ENCODE measurements around the gene MAPK8.

Gene MAPK8

DNA sequence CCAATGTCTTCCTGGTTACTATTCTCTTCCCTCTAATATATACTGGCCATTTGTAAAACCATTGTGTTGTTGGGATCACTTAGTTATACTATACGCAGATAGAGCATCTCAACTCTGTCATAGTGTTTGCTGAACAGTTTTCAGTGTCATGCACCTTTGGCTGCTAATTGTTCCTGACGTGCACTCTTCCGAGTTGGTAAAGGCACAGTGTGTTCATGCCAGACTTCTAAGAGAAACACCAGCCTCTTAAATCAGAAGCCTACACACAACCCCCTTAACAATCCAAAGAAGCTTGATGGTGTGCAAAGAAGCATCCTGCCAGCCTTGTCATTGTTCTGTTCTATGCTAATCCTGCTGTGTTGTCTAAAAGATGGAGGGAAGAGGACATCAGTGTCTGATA lies 131.1 kb downstream of the MAPK8 start:
- H4K20me1 ChIP-seq = no peaks in the 10 kb centered on the region
- H3K27me3 ChIP-seq = no peaks in the 10 kb centered on the region
- peaks cover 0 to 8% (median 0%) of the 10 kb centered on the region in 10 experiments; a peak in 4 of 20 replicates for H3K4me1 ChIP-seq
- no peak for TF ChIP-seq Cebpa-rat (IDR thresholded peaks at IDR 0.05)
- no peak overlapping the region for H3K4me2 ChIP-seq
- peaks cover 6 to 55% (median 30%) of the 10 kb centered on the region in 11 experiments; a peak in 20 of 22 replicates for H3K36me3 ChIP-seq
- H3K9ac ChIP-seq = no peak overlapping the region
- no peak overlapping the region for H3K4me3 ChIP-seq
- H3K27ac ChIP-seq = no peak overlapping the region
- H3K9me3 ChIP-seq (replicated peaks in 1 of 11) = no peaks in the 10 kb centered on the region

DNA sequence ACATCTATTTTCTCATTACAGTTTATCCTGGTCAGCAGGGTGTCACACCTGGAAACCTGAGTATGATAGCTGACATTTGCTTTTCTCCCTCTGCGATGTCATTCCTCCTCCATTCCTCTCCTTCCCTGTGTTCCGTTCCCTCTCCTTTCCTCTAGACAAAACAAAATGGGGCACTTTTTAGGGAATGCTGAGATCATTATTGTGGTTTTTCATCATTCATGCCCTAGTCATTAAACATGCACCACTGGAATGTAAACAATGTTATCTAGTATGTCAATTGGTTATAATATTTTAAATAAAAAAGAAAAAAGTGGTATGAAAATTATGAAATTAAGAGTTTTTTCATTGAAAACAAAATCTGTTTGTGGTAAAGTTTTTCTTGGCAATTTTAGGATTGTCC lies 132.6 kb downstream of the MAPK8 start:
- Histone ChIP-seq H4K20me1 (0 out of 22 replicates have a peak, but pooled peaks cover 0 to under 1% (median 0%) of the 10 kb centered on the region in 11 experiments), H3K9me3 (replicated peaks in 1 of 11) (no peaks in the 10 kb centered on the region), H3K9ac (no peak overlapping the region), H3K36me3 (peaks cover 6 to 40% (median 25%) of the 10 kb centered on the region in 11 experiments; a peak in 17 of 22 replicates), H3K27ac (no peak overlapping the region), H3K4me2 (no peak overlapping the region), H3K4me3 (no peak overlapping the region), H3K27me3 (no peaks in the 10 kb centered on the region), H3K4me1 (peaks cover 0 to 8% (median 0%) of the 10 kb centered on the region in 10 experiments; a peak in 4 of 20 replicates)
- no peak for TF ChIP-seq Cebpa-rat (IDR thresholded peaks at IDR 0.05)

DNA sequence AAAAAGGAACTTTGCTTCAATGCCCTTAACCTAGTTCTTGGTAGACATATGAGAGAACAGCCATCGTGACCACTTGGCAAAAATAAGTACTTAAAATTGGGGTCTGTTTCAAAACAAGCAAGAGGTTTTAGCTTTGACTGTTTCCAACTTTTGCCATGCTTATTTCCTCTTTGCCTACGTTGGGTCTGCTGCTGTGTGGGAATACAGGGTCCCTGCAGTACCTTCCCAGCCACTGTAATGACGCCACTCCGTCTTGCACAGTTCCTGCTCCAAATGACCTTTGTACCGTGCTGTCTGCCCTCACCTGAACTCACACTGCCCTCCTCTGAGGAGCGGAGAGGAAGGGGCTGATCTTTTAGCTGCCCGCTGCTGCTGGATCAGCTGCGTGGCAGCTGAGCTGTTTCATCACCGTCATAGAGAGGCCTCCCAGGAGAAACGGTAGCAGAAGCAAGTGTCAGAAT lies 133.1 kb downstream of the MAPK8 start:
- H3K36me3 ChIP-seq = peaks cover 6 to 34% (median 21%) of the 10 kb centered on the region in 11 experiments; a peak in 17 of 22 replicates
- H3K27me3 ChIP-seq = no peaks in the 10 kb centered on the region
- H3K9me3 ChIP-seq (replicated peaks in 1 of 11) = no peaks in the 10 kb centered on the region
- H3K4me2 ChIP-seq = peak overlapping the region in 1 of 11 experiments; percentile 3; a peak in 1 of 22 replicates
- H3K4me3 ChIP-seq = no peak overlapping the region
- no peak overlapping the region for H3K27ac ChIP-seq
- no peak overlapping the region for H3K9ac ChIP-seq
- peaks cover 0 to 4% (median 0%) of the 10 kb centered on the region in 11 experiments; a peak in 1 of 22 replicates for H4K20me1 ChIP-seq
- peaks cover 0 to 8% (median 0%) of the 10 kb centered on the region in 10 experiments; a peak in 4 of 20 replicates for H3K4me1 ChIP-seq
- no peak for TF ChIP-seq Cebpa-rat (IDR thresholded peaks at IDR 0.05)

DNA sequence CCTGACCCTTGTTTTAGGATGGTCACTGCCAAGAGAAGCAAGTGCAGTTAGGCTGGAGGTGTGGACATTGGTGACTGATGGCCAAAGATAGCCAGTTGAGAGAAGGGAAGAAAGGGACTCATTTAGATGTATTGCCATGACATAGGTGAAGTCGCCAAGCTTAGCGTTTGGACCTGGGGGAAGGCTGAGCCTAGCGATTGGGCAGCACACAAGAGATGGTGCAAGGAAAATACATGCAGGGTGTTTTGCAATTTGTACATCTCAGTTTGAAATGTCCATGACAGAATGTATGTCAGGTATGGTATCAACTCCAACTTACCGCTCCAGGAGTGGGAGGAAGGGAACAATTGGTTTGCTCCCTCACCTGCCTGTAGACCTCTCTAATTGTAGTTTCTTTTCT lies 134.3 kb downstream of the MAPK8 start:
- Histone ChIP-seq H3K4me3 (no peak overlapping the region), H3K27ac (no peak overlapping the region), H3K9me3 (replicated peaks in 1 of 11) (no peaks in the 10 kb centered on the region), H3K9ac (no peak overlapping the region), H3K4me1 (peaks cover 0 to 14% (median 7%) of the 10 kb centered on the region in 10 experiments; a peak in 7 of 20 replicates), H3K27me3 (no peaks in the 10 kb centered on the region), H3K36me3 (peaks cover 1 to 36% (median 15%) of the 10 kb centered on the region in 11 experiments; a peak in 17 of 22 replicates), H3K4me2 (no peak overlapping the region), H4K20me1 (peaks cover 0 to 4% (median 0%) of the 10 kb centered on the region in 11 experiments; a peak in 2 of 22 replicates)
- TF ChIP-seq Cebpa-rat (IDR thresholded peaks at IDR 0.05) = no peak

DNA sequence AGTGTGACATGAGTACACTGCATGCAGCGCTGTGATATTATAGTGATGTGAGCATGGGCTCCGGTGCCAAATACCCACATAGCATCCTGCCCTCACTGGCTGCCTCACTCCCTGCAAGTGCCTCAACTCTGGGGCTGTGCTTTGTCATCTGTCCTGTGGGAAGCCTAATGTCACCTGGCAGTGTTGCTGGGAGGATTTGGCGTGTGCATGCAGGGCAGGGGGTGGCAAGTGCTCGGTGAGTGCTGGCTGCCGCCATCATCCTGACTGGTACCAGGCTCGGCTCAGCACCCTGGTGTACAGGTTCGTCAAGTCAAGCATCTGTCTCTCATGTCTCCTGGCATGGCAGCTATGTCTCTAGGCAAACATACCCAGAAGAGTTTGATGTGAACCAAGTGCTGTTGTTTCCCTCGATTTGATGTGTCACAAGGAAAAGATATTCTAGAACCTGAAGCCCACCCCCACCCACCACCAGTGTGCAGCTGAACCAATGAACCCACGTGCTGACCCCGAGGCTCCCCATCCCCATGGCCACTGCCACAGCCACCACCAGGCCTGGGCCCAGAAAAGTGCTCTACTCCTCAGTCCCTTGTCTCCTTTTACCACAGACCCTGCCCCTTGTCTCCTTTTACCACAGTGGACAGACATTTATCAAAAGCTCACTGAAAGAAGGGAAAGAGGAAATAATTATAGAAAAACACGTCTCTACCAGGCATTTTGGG lies 135.8 kb downstream of the MAPK8 start:
- Histone ChIP-seq H3K36me3 (peaks cover 0 to 32% (median 9%) of the 10 kb centered on the region in 11 experiments; a peak in 10 of 22 replicates), H3K27ac (no peak overlapping the region), H3K4me1 (peaks cover 0 to 26% (median 15%) of the 10 kb centered on the region in 10 experiments; a peak in 15 of 20 replicates), H3K4me2 (no peak overlapping the region), H3K9me3 (replicated peaks in 1 of 11) (no peaks in the 10 kb centered on the region), H3K9ac (no peak overlapping the region), H3K27me3 (no peaks in the 10 kb centered on the region), H4K20me1 (peaks cover 0 to 8% (median 0%) of the 10 kb centered on the region in 11 experiments; a peak in 3 of 22 replicates), H3K4me3 (no peak overlapping the region)
- TF ChIP-seq Cebpa-rat (IDR thresholded peaks at IDR 0.05) = no peak

DNA sequence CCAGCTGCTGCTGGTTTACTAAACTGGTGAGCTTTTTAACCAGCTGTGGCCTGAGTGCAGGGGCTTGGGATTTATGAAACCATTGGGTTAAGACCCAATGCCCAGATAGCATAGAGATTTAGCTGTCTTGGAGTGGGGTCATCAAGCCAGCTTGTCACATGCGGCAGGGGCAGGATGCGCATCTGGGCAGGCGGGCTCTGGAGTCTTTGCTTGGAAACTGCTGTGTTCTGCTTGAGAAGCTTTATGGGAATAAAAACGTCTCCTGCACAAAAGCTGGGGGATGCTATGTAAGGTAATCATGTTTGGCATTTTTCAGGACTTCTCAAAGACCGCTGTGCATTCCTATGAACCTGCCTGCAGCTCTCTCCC lies 136.3 kb downstream of the MAPK8 start:
- Histone ChIP-seq H3K9me3 (replicated peaks in 1 of 11) (no peaks in the 10 kb centered on the region), H4K20me1 (peaks cover 0 to 8% (median 0%) of the 10 kb centered on the region in 11 experiments; a peak in 3 of 22 replicates), H3K4me2 (no peak overlapping the region)

DNA sequence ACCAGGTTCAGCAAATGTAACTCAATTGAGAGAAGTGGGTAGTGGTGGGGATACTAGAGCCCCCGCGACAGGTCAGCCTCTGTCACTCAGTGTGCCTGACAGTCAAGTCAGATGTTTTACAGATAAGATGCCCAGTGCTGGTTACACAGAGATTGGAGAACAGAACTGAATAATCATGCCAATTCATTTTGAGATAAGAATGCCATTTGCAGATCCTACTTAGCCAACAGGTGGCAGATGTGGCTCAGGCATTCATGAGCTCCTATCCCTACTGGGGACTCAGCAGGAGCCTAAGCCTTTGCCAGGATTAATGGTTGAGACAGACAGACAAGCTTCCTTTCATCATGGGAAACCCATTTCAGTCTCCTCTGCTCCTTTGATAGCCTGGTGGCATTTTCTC lies 137.8 kb downstream of the MAPK8 start:
- Histone ChIP-seq H3K4me2 (no peak overlapping the region), H3K9ac (no peak overlapping the region), H3K27ac (no peak overlapping the region), H3K4me3 (no peak overlapping the region), H3K4me1 (peaks cover 0 to 26% (median 18%) of the 10 kb centered on the region in 10 experiments; a peak in 15 of 20 replicates), H3K27me3 (no peaks in the 10 kb centered on the region), H3K36me3 (peaks cover 0 to 21% (median 0%) of the 10 kb centered on the region in 11 experiments; a peak in 4 of 22 replicates), H4K20me1 (peaks cover 0 to 8% (median 0%) of the 10 kb centered on the region in 11 experiments; a peak in 3 of 22 replicates), H3K9me3 (replicated peaks in 1 of 11) (no peaks in the 10 kb centered on the region)
- TF ChIP-seq Cebpa-rat (IDR thresholded peaks at IDR 0.05) = no peak

More for the DNA sequence above, 136.3 kb downstream of the MAPK8 start:
- TF ChIP-seq Cebpa-rat (IDR thresholded peaks at IDR 0.05) = no peak
- Histone ChIP-seq H3K27ac (no peak overlapping the region), H3K9ac (no peak overlapping the region), H3K27me3 (no peaks in the 10 kb centered on the region), H3K36me3 (peaks cover 0 to 27% (median 4%) of the 10 kb centered on the region in 11 experiments; a peak in 10 of 22 replicates), H3K4me1 (peaks cover 0 to 27% (median 18%) of the 10 kb centered on the region in 10 experiments; a peak in 15 of 20 replicates), H3K4me3 (no peak overlapping the region)

DNA sequence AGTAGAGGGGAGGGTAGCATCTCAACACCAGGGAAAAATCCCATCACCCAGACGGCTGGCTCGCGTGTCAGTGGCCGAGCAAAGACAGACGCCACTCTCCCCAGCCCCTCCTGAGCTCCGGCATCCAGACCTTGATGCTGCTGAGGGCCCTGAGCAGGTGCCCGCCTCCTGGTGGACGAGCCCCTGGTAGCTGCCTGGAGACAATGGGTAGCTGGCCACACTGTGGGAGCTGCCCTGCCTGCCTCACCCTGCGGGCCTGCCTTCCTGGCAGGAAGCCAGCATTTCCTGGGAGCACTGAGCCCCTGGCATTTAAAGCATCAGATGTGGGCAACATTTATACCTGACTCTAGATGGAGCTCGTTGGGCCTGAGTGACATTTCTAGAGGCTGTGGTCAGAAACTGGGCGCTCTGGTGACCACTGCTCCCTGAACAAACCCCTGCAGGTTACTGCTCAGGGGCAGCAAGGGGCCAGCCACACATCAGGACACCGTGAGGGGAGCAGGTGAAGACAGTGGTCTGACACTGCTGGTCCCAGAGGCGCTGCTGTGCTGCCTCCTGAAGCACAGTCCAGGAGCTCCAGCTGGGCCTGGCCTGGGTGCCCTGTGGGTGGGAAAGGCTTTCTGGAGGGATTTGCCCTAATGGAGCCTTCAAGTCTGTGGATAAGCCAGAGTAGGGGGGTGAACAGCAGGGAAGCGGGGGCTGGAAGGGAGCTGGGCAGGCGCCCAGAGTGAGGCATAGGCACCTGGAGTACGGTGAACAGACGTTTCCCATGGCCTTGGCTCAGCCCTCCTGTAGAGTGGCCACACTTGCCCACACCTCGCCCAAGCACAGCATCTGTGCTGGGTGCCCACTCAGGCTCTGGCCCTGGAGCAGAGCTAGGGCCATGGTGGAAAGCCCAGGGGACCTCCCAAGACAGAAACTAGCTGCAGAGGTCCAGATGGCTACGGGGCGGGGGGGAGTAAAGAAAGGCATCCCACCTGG lies 138.7 kb downstream of the MAPK8 start:
- Histone ChIP-seq H3K36me3 (peaks cover 0 to 28% (median 0%) of the 10 kb centered on the region in 11 experiments; a peak in 4 of 22 replicates), H3K4me2 (peak overlapping the region in 2 of 11 experiments; percentile 4 to 7; a peak in 1 of 22 replicates), H3K27me3 (no peaks in the 10 kb centered on the region), H3K9ac (no peak overlapping the region), H3K27ac (no peak overlapping the region), H3K4me1 (peaks cover 0 to 26% (median 13%) of the 10 kb centered on the region in 10 experiments; a peak in 15 of 20 replicates), H4K20me1 (peaks cover 0 to 8% (median 0%) of the 10 kb centered on the region in 11 experiments; a peak in 3 of 22 replicates), H3K9me3 (replicated peaks in 1 of 11) (no peaks in the 10 kb centered on the region), H3K4me3 (no peak overlapping the region)
- TF ChIP-seq Cebpa-rat (IDR thresholded peaks at IDR 0.05) = no peak
